Activated CD8-positive, alpha-beta memory T cell treated with anti-CD3 and anti-CD28 coated beads for 36 hours (primary cell): ENCODE results near the gene RETREG2. TPM values are rescaled to one million over a fixed set of nuclear protein-coding genes. Genes with fewer than 3 reads are reported as not detected.

Source experiments
- CTCF ChIA-PET: fragments of 350-600 bp; sonication (Branson Sonifier 250); formaldehyde crosslinking; loops from one replicate; lab custom pipeline; 2021; ENCODE audit warnings: antibody characterized with exemption; lab: Charles Lee
- POLR2A ChIA-PET: fragments of 350-600 bp; sonication (Branson Sonifier 250); formaldehyde crosslinking; loops from one replicate; lab custom pipeline; 2021; ENCODE audit warnings: antibody characterized with exemption; lab: Charles Lee
- total RNA-seq, 2 experiments: library from RNA; stranded (reverse); gene quantifications; one replicate each; pipeline ENCODE4 v1.2.3, GENCODE V29; 2021

Gene RETREG2
- total RNA-seq, 2 experiments from 2014 or later, result 68.3 to 69.1 TPM

DNA sequence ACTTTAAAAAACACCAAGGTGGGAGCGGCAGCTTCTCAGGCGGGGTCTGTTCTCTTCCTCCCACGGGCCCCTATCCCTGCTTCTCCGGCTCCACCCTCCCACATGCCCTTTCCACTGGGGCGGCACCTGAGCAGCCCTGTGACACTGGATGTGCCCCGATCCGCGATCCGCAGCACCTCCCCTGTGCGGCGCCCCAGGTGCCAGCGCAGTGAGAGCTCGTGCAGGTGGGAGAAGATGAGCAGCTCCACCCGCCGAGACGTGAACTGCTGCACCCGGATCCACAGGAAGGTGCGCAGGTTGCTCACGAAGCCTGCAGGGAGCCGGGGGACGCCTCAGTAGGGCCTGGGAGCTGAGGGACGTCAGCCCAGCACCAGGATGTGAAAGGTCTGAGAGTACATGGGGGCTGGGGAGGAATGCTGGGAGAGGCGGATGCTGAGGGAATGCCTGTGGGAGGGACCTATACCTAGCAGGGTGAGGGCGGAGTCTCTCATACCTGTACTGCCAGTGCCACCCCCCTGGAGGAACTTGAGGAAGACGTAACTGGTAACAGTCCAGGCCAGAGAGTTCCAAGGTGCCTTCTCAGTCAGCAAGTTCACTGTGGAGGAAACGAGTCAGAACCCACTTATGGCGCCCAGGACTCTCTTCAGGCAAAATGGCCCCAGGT is 37.9 kb downstream of the RETREG2 start:
- POLR2A ChIA-PET, result no interaction called here
- CTCF ChIA-PET, result interaction anchor here (1.3 to 2.5 kb wide), 2 partner anchors 44 to 57 kb away, joined by 3 to 12 read pairs; no protein-coding TSS in a partner anchor

DNA sequence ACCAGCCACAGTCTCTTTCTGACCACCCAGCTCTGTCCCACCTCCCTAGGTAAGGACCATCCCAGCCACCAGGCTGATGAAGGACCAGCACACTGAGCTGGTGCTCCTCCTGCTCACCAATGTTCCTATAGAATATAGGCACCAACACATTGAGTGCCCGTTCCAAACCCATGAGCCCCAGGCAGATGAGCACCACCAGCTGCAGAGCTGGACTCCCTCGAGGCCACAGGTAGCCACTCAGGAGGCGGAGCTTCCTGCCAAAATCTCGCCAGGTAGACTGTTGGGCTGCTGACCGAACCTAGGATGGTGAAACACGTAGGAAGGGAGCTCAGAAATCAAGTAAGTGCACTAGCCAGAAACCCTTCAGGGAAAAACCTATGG is 38.5 kb downstream of the RETREG2 start:
- ChIA-PET POLR2A (no interaction called here), CTCF (interaction anchor here (1.3 to 2.5 kb wide), 3 partner anchors 8 to 57 kb away, joined by 3 to 12 read pairs (median 7); no protein-coding TSS in a partner anchor)

DNA sequence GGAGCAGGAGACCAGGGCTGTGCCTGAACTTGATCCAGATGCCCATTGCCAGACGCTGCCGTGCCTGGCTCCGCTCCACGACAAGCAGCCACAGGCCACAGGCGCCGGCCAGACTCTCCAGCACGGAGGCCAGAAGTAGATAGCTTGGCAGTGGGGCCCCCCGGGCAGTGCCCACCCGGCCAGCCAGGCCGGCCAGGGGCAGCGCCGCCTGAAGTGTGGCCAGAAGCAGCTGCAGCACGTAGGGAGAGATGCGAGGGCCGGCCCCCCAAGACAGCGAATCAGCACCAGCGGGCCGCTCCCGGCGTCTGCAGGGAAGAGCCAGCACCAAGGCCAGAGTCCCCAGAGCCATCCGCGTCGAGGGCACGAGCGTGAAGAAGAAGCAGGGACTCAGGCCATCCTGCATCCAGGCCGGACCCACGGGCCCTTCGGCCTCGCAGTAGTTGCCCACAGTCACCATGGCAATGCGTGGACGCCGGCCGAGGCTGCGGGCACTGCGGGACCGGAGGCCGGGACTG is 40.2 kb downstream of the RETREG2 start:
- ChIA-PET POLR2A (interaction anchor here (0.6 to 3.1 kb wide), 10 partner anchors 10 to 77 kb away, joined by 3 to 23 read pairs (median 6); partner anchors contain the start of genes ANKZF1, ATG9A, GLB1L and STK16), CTCF (interaction anchor here (1.1 to 3.7 kb wide), 10 partner anchors 9 to 159 kb away, joined by 3 to 14 read pairs (median 6); partner anchors contain the start of genes DNAJB2 and ZFAND2B)

DNA sequence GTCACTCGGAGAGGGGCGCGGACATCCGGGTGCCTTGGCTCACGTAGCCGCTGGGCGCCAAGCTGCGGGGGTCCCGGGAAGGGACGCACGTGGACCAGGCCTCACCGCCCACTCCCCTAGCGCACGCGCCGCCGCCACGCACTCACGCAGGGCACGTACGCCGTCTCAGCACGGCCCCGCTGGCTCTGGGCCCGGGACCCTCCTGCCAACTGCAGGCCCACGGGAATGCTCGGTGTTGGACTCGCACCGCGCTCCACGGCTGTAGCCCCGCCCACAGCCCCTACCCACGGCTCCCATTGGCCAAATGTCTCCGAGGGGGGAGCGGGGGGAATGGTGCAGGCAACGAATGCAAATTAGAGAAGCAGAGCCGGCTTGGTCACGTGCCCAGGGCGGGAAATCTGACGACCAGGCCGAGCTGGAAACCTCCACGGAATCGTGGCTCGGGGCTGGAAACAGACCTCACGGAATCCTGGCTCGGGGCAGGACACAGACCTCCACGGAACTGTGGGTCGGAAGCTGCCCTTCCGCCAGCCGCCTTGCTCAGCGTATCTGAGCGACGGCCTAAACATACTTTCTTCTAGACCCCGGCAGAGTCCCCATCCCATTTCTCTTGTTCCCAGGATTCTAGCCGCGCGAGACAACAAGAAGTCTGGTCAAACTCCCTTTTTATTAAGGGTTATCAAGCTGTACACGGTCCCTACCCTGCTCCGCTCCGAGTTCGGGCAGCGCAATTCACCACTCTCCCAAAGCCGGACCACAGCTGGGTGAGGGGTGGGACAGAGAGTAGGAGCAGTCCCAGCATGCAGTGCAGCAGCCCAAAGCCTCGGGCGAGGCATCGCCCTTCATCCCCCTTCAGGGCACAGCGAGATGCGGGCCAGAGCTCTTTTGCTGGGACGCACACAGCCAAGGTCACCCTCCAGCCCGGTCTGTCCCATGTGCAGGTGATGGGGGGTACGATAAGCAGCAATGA is 40.9 kb downstream of the RETREG2 start, which contains the start of gene ABCB6:
Gene ABCB6 (minus strand): TSS at position 227 of the 970 bp plus-strand sequence. CDS start 285 bp downstream, outside the sequence.
- CTCF ChIA-PET, result interaction anchor here (1.2 to 3.7 kb wide), 8 partner anchors 8 to 160 kb away, joined by 4 to 14 read pairs (median 6); partner anchors contain the start of genes ANKZF1, ATG9A and DNAJB2
- POLR2A ChIA-PET, result interaction anchor here (0.5 to 3.1 kb wide), 17 partner anchors 10 to 76 kb away, joined by 3 to 23 read pairs (median 6); partner anchors contain the start of genes ANKZF1, ATG9A, CNPPD1 and DNAJB2

DNA sequence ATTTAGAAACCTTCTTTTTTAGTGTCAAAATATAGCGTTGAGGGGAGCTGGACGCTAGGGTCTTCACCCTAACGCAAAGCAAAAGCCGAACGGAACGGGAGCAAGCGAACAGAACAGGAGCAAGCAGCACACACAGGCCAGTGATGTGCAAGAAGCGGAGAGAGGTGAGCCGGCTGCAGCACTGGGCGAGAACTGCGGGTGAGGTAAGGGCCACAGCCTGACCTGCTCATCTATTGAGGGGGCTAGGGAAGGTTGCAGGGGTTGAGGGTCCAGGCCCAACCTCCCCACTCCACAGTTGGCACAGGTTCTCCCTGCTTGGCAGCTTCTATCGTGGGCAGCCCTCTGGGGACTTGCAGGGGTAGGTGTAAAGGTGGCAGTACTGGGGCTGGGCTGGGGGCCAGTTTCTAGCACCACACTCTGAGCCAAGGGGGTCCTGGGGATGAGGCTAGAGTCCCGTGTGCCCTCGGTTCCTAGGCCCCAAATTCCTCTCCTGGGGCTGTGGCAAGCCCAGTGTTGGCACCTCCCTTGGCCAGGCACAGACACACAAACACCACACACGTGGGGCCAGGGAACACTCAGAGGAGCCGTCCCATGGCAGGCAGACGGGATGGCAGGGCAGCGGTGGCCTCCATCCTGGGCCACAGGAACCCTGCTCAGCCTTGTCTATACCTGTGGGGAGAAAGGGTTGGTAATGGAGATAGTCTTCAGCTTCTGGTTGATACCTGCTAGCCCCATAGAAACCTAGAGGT is 41.9 kb downstream of the RETREG2 start:
- ChIA-PET POLR2A (interaction anchor here (0.9 to 3.1 kb wide), 10 partner anchors 10 to 65 kb away, joined by 3 to 23 read pairs (median 5); partner anchors contain the start of genes ANKZF1, ATG9A, CNPPD1 and GLB1L), CTCF (interaction anchor here (1.8 to 3.7 kb wide), 4 partner anchors 7 to 58 kb away, joined by 4 to 14 read pairs (median 6); partner anchors contain the start of genes ANKZF1, ATG9A and DNAJB2)

DNA sequence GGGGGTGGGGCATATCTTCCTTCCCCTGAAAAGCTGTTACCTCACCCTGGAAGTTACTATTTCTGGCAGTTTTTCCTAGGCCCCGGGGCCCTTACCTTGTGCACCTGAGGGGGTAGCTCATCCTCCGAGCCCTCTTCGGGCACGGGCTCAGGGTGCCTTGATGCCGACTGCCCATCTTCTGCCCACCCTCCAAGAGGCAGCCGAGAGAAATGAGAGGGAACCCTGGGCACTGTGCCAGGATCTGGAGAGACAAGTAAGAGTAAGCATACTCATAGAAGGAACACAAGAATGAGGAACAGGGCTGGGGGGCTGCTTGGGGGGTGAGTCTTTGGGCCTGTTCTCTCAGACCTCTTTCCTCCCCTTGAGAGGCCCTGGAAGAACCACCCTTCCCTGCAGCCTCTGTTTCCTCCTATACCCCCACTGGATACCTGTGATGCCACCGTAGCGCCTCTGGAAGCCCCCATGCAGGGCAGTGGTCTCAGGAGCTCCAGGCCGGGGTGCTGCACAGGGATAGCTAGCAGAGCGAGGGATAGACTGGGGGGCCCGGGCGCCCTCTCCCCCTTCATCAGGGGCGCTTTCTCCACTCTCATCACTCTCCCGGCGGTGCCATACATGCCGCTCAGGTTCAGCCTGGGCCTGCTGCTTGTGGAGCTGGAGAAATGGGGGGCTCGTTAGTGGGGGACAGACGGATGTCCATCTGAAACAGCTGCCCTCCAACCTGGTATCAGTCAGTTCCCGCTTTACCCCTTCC is 42.8 kb downstream of the RETREG2 start:
- CTCF ChIA-PET, result interaction anchor here (0.7 to 3.7 kb wide), 3 partner anchors 8 to 57 kb away, joined by 3 to 14 read pairs (median 5); partner anchors contain the start of genes ANKZF1, ATG9A and DNAJB2
- POLR2A ChIA-PET, result interaction anchor here (0.5 to 1.4 kb wide), 2 partner anchors 14 to 44 kb away, joined by 3 to 5 read pairs; partner anchors contain the start of genes CNPPD1 and ZFAND2B

DNA sequence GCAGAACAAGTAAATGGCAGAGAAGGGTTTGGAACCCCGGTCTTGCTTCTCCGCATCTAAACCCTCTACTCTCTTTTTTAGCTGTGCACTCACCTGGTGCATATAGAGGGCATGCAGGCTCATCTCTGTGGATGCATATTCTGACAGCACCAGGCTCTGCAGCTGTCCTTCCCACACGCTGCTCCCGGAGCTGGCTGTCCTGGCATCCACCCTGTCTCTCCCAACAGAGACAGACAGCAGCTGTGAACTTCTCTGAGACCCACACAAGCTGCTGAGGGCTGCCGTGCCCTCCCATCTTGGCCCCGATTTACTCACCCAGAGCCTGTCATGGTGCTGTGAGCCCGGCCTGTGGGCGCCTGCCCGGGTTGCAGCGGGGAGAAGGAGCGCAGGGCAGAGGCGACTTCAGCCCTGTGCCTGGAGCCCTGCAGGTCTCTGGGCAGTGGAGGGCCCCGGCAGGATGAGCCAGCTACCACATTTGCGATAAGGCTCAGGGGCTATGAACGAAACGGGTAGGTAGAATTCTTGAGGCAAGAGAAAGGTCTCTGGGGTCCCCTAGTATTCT is 44.0 kb downstream of the RETREG2 start:
- POLR2A ChIA-PET, result interaction anchor here (1.1 to 1.4 kb wide), 2 partner anchors 16 to 27 kb away, joined by 4 to 5 read pairs; partner anchors contain the start of gene ZFAND2B
- CTCF ChIA-PET, result interaction anchor here (0.7 kb wide), 1 partner anchor 10 kb away, joined by 3 read pairs; no protein-coding TSS in a partner anchor

DNA sequence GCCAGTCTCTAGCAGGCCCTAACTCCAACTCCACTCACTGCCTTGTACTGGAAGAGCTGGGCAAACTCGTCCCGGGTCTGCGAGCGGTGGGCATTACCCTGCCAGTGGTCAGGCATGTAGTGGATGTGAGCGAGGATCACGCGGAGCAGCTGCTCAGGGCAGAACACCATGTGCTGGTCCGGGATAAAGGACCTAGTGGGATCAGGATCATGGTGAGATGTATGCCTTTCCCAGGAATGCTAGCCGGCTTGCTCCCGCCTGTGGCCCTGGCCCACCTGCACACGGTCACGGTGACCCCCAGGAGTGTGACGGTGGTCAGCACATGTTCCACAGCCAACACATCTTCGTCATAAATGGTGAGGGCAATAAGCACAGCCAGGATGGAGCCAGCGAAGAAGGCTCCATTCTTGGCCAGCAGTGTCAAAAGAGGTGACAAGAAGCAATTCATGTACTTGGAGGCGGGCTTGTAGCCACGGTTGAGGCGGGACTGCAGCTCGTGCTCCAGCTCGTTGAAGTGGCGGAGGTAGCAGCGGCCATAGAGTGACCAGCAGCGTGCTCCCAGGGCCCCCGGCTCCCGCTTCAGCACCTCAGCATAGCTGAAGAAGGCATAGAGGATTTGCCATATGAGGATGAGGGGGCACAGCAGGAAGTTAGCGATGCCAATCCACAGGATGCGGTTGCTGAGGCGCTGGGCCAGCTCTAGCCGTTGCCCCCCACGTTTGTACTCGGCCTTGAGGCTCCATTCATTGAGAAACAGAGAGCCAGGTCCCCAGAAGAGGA is 45.9 kb downstream of the RETREG2 start:
- CTCF ChIA-PET, result interaction anchor here (0.6 kb wide), 1 partner anchor 47 kb away, joined by 3 read pairs; the partner anchor contains the start of gene CNPPD1
- POLR2A ChIA-PET, result no interaction called here

DNA sequence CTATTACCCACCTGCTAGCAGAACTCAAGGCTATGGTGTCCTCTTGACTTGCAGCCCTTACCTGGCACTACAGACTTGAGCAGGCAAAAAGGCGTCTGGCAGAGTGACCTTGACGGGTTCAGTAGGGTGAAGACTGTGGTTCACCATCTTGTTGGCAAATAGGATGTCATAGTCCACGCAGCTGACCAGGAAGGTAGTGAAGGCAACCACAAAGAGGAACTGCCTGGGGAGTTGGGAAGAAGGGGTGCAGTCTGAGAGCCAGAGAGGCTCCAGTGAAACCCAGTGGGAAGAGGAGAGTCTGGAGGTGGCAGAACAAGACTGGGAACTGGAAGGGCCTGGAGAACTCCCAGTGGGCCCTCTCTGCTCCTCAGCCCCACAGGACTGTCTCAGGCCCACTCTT is 47.3 kb downstream of the RETREG2 start:
- ChIA-PET POLR2A (no interaction called here), CTCF (no interaction called here)

DNA sequence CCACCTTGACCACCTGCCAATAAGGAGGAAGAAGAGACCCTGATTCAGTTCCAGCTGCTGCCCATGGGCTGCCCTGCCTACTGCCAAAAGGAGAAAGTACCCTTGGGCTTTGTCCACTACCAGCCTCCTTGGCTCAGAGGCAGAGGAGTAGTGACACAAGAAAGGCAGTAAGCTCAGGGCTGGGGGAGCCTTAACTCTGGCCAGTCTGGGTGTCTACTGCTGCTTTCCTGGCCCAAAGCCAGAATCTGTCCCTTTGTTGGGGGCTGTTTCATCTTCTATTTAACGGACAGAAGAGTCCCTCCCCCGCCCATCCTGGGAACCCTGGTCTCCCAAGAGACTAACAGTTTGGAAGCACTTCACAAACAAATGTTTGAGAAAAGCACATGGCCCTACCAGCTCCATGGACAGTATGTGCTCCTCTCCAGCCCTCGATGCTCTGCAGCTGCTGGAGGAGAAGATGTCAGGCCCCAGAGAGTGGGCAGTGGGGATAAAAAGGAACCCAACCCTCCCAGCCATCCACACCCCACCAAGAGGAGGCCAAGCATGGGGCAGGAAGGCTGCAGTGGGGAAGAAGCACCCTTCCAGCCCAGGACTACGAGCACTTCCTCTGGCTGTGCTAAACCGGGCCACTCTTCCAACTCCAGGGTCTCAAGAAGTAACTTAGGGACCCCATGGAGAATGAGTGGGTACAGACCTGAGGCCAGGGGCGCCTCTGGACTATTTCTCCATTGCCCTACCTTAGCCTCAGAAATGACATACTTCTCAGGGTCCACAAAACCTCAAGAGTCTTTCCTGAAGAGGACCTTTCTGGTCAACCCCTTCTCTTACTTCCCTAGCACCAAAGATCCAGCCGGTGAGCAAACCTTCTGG is 50.2 kb downstream of the RETREG2 start:
- CTCF ChIA-PET, result interaction anchor here (0.9 to 2.5 kb wide), 8 partner anchors 9 to 69 kb away, joined by 3 to 9 read pairs (median 5); partner anchors contain the start of genes ABCB6, GLB1L and STK16
- POLR2A ChIA-PET, result interaction anchor here (0.7 to 2.7 kb wide), 14 partner anchors 10 to 68 kb away, joined by 3 to 38 read pairs (median 6); partner anchors contain the start of genes ABCB6, DNAJB2, GLB1L and NHEJ1

DNA sequence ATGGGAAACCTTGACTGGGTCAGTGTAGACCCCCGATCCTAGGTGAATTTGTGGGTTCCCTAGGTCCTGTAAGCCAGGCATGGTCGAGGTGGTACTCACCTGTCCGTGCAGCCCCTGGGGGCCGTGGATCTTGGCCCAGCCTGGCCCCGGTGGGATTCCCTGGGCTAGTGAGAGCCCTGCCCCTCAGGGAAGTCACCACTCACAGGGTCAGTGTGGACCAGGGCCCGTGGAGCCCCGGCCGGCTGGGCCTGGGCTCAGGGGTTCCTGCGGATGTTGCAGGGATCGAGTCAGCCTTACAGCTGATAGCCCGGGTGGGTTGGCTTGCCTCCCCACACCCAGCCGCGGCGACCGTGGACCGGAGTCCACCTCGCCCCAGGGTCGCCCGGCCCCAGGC is 50.8 kb downstream of the RETREG2 start:
- CTCF ChIA-PET, result interaction anchor here (1.0 to 1.4 kb wide), 5 partner anchors 9 to 59 kb away, joined by 3 to 6 read pairs (median 5); partner anchors contain the start of genes ABCB6, GLB1L, SLC23A3 and STK16

DNA sequence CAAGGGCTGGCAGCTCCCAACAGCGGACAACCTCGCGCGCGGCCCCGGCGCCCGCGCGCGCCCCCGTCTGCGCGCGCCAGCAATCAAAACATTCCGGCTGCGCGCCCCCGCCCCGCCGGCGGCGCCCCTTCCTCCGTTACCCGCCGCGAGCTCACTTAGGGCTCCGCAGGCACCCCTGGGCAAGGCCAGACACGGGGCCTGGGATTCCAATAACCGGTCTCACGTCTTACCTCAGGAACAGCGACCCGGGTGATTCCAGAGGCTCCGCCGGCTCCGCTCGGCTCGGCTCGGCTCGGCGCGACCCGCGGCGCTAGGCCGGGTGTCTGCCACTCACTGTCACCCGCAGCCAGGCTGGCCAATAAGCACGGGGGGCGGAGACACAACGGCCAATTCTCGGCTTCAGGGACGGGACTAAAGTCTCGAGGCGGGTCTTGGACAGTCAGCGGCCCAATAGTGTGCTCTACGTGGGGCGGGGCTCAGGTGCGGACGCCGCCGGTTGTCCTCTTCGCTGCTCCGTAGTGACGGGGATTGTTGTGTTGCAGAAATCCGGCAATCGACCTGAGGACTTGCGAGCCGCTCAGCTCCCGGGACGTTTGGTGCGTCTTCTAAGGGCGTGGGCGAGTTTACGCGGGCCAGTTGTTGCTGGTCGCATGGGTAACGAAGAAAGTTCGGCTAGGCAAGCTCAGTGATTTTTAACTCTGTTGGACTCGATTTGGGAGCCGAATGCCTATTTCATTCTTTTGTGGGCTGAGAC is 51.4 kb downstream of the RETREG2 start, which contains the start of the genes ANKZF1 and ATG9A:
Gene ANKZF1 (plus strand): TSS at position 502 of the 754 bp plus-strand sequence. CDS start 452 bp downstream, outside the sequence.
Gene ATG9A (minus strand): TSS at position 332 of the 754 bp plus-strand sequence. CDS start 1,612 bp downstream, outside the sequence.
- POLR2A ChIA-PET, result interaction anchor here (0.7 to 2.7 kb wide), 16 partner anchors 10 to 333 kb away, joined by 3 to 38 read pairs (median 6); partner anchors contain the start of genes ABCB6, DNAJB2, GLB1L and NHEJ1
- CTCF ChIA-PET, result interaction anchor here (0.6 to 1.9 kb wide), 11 partner anchors 10 to 69 kb away, joined by 3 to 6 read pairs (median 5); partner anchors contain the start of genes ABCB6, CNPPD1, DNAJB2 and GLB1L

More for the DNA sequence above, 50.8 kb downstream of the RETREG2 start:
- POLR2A ChIA-PET, result interaction anchor here (0.7 to 2.7 kb wide), 12 partner anchors 10 to 69 kb away, joined by 3 to 38 read pairs (median 8); partner anchors contain the start of genes ABCB6, DNAJB2, GLB1L and NHEJ1

DNA sequence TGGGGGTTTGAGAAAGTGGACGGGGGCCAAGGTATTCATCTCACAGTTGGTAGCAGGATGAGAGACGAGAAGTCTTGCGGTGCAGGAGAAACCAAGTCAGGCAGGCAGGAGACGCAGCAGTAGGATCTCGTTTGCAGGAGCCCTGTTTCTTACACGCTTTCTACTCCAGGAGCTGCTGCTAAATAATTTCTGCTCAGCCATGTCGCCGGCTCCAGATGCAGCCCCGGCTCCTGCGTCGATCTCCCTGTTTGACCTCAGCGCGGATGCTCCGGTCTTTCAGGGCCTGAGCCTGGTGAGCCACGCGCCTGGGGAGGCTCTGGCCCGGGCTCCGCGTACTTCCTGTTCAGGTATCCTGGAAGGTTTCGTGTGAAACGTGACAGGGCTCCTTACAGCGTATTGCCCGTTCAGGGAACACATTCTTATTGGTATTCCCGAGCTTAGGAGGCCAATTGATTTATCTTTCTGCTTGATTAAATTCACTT is 52.0 kb downstream of the RETREG2 start:
- ChIA-PET POLR2A (interaction anchor here (0.7 to 2.7 kb wide), 12 partner anchors 9 to 333 kb away, joined by 3 to 38 read pairs (median 8); partner anchors contain the start of genes ABCB6, DNAJB2, GLB1L and STK16), CTCF (interaction anchor here (0.6 to 1.9 kb wide), 11 partner anchors 12 to 70 kb away, joined by 3 to 8 read pairs (median 5); partner anchors contain the start of genes CNPPD1, DNAJB2, GLB1L and NHEJ1)
